Stimulated activated CD4-positive, alpha-beta T cell treated with anti-CD3 and anti-CD28 coated beads, Interleukin-1b, Interleukin-23, amount 100 ng/mL, for 48 hours (primary cell): Measurements from ENCODE around the gene MRPL42.
A peak's percentile ranks its signal among the peaks of the same experiment; 100 is the strongest.

Source experiments
- DNase-seq: peaks from one replicate; pipeline ENCODE4 v3.0.0-alpha.2; 2020

The MRPL42 gene

DNA sequence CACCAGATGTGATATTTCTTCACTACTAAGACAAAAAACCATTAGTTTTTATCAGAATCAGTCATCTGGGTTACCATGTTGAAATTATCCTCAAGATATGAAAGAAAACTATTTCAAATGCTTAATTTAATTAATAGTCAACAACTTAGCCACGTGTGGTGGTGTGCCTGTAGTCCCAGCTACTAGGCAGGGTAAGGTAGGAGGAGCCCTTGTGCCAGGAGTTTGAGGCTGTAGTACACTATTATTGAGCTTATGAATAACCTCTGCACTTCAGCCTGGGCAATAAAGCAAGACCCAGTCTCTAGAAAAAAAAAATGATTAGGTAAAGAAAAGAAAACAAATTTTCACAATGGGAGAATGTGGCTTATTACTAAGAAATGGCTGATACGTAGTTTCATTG, 33.4 kb downstream of the MRPL42 start:
- DNase-seq, result no peak

DNA sequence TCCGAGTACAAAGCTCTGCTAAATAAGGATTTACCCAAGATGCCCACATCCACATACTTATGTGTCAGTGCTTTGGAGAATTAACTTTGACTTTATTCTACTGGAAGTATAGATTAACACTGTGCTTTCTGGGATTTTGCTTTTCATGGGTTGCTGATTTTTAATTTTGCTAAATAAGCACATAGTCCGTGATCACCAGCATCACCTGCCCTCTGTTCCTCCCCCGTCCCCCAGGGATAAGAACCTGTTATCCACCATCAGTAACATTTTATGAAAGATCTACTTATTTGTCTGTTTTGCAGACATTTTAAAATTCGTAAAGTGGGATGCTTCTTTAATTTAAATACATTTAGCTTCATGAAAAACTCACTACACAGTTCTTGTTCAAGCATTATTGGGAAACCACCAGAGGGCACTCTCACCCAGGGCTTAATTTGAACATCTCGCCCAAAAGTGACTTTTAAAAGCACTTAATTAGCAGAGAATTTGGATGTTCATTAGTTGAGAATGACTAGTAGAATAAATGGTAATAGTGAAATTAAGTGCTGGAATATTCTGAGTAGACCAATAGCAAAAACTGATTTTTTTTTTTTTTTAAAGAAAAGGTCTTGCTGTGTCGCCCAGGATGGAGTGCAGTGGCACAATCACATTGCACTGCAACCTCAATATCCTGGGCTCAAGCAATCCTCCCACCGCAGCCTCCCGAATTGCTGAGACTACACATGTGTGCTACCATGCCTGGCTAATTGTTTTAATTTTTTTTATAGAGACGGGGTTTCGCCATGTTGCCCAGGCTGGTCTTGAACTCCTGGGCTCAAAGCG, 35.7 kb downstream of the MRPL42 start:
- peak; percentile 36 for DNase-seq

DNA sequence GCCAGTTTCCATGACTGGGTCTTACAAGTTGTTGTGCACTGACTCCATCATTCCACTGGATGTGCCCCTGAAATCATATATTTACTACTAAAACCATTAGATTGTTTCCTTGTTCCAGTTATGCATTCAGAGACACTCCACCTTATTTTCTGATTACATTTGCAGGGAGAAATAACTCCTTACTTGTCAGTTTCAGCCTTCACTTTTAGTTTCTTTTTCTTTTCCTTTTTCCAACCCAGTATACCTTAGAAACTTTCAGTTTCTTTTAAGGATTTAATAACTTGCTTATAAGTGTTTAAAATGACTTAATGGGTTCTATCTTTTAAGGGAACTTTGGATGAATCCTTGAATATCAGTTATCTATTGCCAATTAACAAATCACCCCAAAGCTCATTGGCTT, 39.9 kb downstream of the MRPL42 start:
- DNase-seq, result no peak

DNA sequence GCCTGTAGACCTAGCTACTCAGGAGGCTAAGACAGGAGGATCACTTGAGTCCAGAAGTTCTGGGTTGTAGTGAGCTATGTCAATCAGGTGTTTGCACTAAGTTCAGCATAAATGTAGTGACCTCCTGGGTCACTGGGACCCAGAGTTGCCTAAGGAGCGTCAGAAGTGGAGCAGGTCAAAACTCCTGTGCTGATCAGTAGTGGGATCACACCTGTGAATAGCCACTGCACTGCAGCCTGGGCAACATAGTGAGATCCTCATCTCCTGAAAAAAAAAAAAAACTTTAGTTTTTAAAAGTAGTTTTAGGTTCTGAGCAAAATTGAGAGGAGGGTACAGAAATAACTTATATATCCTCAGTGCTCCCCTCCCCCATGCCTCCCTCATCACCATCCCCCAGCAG, 42.2 kb downstream of the MRPL42 start:
- DNase-seq, result no peak

DNA sequence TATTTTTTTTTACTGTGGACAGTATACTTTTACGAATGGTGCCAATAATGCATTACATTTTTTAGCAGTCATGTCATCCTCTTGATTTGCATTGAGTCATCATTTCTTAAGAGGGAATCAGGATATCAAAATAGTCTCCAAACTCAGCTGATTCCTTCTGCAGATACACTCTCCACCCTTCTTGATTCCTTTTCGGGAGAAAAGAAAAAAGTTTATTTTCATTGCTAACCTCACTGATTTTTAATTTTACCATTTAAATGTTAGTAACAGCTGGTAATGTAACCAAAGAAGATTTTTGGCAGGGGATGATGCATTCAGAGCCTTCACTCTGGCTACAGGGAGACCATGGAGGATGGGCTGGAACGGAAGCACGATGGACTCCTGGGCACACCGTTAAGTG, 47.5 kb downstream of the MRPL42 start:
- DNase-seq, result no peak

DNA sequence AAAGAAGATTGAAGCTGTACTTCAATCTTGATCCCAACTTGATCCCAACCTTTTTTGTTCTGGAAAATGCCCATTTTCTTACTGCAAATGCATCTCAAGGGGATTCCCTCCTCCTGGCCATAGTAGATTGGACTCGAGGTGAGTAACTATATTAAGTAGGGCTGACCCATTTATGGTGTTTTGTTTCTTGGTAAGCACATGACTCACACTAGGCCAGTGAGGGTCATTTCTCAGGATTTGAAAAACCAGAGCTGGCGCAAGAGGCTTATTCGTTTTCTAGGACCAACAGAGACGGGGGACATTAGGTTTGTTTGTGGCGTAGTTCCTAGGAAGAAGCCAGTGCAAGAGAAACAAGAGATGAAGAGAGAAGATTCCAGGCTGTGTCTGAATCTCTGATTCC, 51.4 kb downstream of the MRPL42 start:
- DNase-seq, result no peak

DNA sequence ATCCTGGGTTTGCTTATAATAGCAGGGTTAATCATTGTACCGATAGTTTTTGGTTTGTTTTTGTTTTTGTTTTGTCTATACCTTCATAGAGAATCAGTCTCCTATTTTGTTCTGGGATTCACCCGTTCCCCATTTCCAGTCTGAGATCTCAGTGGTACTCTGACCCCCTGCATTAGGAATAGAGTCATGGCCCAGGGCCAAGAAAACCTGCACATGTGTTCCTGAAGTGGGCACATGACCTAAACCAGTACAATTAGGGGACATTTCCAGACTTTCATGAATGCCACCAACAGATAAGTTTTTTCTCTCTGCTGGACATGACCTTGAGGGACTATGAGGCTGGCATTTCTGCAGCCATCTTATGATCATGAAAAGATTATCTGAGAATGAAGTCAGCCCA, 52.5 kb downstream of the MRPL42 start:
- DNase-seq, result no peak

DNA sequence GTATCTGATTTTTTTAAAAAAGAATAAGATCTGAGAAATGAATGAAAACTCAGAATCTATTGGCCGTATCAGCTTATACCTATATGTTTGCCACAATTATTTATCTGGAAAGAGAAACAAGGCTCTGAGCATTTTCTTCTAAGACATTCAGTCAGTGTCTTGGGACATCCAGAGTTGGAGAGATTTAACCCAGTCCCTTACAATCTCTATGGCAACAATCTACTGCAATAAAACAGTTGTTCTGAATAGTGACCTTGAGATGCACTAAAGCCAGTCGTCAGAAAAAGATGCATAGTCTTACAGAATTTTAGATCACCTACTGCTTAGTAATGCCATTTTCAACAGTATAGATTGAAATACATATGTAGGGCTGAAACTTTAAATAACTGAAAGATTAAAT, 53.1 kb downstream of the MRPL42 start:
- DNase-seq, result no peak

DNA sequence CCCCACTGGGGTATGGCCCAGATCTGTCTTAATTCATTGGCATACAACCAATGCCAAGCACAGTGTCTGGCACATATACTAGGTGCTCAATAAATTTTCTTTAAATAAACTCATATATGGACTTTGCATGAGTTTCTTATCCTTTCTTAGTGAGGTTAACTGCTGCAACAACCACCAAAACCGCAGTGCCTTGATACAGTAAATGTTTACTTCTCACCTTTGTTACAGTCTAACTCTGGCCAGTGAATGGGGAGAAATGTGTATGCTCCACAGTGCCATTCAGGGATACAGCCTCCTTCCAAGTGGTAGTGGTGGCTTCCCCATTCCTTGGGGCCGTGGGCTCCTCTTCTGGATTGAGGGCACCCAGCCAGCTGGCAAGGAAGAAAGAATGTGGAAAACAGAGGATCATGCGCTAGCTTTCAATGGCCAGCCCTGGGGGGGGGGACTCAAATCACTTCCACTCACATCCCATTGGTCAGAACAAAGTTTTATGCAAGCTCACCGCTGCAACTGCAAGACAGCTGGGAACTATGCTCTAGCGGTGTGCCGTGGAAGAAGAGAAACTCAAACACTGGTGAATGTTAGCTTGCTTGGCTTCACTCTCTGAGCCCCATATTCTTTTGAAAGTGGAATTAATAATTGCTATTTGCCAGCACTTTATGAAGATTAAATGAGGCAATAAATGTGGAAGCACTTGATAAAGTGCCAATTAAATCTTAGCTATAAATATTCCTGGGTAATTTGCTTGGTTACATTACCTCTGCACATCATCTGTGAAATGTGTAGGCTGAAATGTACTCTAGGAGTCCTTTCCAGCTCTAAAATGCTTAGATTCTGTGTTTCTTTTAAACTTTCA, 54.1 kb downstream of the MRPL42 start:
- no peak for DNase-seq

DNA sequence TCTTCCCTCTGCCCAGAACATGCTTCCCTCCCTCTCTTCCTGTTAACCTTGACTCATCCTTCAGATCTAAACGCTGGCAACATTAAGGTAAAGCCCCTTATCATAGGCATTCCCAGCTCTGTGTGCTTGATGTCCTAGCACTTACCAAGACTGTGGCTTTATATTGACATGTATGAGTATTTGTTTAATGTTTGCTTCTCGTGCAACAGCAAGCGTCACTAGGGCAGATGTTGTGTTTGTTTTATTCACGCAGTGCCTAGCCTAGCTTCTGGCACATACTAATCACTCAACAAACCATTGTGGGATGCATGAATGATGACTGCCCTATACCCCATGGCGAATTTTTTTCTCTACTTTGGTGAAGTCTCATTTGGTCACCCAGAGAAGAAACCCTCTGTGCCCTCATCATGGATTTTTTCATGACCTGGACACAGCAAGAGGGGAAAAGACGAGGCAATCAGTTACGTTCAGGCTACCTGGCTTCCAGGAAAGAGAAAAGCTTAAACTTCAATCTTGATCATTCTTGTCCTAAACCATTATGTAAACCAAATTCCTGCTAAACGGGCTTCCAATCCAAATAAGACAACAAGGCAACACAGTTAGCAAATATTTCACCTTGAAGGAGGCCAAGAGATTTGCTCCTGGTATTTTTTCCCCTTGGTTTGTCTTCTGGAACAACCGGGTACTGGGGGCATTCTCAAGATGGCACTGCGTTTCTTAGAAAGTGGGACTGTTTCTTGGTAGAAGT, 57.2 kb downstream of the MRPL42 start:
- DNase-seq, result no peak

GRCh38 chr12:93526786-93527428, 59.6 kb downstream of the MRPL42 start:
- DNase-seq, result no peak

GRCh38 chr12:93530358-93530757, 63.0 kb downstream of the MRPL42 start:
- DNase-seq, result no peak

GRCh38 chr12:93533310-93533709, 66.0 kb downstream of the MRPL42 start:
- DNase-seq, result no peak

- no peak for DNase-seq
Measured at GRCh38 chr12:93536111-93536765, 68.9 kb downstream of the MRPL42 start.

GRCh38 chr12:93536766-93537488, 69.6 kb downstream of the MRPL42 start:
- DNase-seq, result no peak

GRCh38 chr12:93537769-93538168, 70.5 kb downstream of the MRPL42 start:
- no peak for DNase-seq

DNA sequence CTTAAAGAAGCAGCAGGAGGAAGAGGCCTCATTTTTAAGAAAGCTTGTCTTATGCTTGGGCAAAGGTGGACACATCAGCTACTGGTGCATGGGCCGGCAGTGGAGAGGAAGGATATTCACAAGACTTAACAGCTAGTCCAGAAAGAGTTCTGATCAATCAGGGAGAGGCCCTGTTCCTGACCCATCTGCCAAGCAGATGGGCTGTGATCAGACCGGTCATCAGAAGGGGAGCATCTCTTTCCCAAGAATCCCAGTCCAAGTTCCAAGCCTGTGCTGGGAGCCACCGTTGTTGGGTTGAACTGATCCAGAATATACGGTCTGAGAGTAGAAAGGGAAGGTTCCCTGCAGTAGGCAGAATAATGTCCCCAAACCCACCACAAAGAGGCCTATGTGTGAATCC, 72.5 kb downstream of the MRPL42 start:
- DNase-seq, result no peak

DNA sequence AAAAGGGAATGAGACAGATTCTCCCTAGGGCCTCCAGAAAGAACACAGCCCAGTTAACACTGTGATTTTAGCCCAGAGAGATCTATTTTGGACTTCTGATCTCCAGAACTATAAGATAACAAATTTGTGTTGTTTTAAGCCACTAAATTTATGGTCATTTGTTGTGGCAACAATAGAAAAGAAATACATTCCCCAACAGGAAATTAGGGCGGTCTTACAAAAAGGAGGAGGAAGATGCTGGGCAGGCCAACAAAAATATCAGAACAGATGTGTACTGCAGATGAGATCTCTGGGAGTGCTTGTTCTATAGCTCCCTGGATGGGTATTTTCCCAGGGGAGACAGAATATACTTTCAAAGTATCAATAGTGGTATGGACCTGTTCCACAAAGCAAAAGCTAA, 73.2 kb downstream of the MRPL42 start:
- no peak for DNase-seq

GRCh38 chr12:93541578-93542225, 74.4 kb downstream of the MRPL42 start:
- DNase-seq, result no peak

DNA sequence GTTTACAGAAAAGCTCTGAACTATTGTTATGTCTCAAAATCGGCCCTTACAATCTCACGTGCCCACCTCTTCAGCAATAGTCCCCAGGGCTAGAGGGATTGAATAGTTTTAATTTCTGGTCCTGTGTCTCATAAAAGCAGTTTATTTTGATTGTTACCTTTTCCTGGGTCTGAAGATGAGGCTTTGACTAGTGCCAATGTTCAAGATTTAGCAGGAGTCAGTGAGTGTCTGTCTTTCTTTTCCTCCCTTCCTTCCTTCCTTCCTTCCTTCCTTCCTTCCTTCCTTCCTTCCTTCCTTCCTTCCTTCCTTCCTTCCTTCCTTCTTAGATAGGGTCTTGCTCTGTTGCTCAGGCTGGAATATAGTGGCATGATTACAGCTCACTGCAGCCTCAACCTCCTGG, 80.5 kb downstream of the MRPL42 start:
- DNase-seq, result no peak

GRCh38 chr12:93549174-93549573, 81.9 kb downstream of the MRPL42 start:
- no peak for DNase-seq
